Lower leg skin (tissue), 3 donors: Measurements from ENCODE around the gene WNT2B.

Experiments used
- CTCF ChIP-seq, 3 donors: fragments of 450-650 bp; IDR thresholded peaks; one replicate each; pipeline ENCODE4 v1.5.1; 2016; ENCODE audit warnings: antibody characterized with exemption in 3 of 3, mild to moderate bottlenecking in 3 of 3, moderate library complexity in 2 of 3
- POLR2A ChIP-seq, 2 donors: fragments of 450-650 bp; IDR thresholded peaks; one replicate each; pipeline ENCODE4 v1.6.1; 2016 to 2017; ENCODE audit warnings: antibody characterized with exemption in 2 of 2, mild to moderate bottlenecking in 1 of 2, moderate library complexity in 1 of 2

- no peak for TF ChIP-seq CTCF (IDR thresholded peaks at IDR 0.05)
- no peak for TF ChIP-seq POLR2A (IDR thresholded peaks at IDR 0.05)
Observed at GRCh38 chr1:112532064-112532463, 23.3 kb downstream of the WNT2B start.
